NT2/D1 (cell line): ENCODE measurements around the gene KIAA0930.

Source experiments
- SUZ12 ChIP-seq: IDR thresholded peaks from 2 replicates; pipeline ENCODE4 v1.6.1; 2011; ENCODE audit not compliant: insufficient read length, insufficient read depth; ENCODE audit errors: extremely low read depth
- ZNF274 ChIP-seq: IDR thresholded peaks from 2 replicates; pipeline ENCODE4 v1.6.1; 2011; ENCODE audit warnings: mild to moderate bottlenecking, low read depth, low read length

DNA sequence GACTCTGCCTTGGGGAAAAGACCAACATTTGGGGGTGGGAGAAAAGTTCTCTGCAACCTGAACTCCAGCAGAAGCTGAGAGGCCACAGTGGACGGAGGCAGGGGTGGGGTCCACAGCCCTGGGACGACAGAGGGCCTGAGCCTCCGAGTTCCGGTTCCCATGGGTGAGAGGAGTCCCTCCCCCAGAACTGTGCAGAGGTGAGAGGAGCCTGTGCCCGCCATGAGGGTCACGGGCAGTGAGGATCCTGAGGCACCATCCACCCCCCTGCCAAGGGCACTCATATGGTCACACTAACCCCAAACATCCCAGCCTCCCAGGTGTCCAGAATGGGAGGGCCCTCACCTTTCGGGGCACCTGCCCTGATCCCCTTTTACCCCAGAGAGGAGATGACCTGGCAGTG is 30.5 kb downstream of the KIAA0930 start:
- TF ChIP-seq SUZ12 (no peak), ZNF274 (no peak)
